GM18951 (cell line): Measurements from ENCODE around the gene COL15A1.

Experiments used
- POLR2A ChIP-seq: IDR thresholded peaks from 4 replicates; pipeline ENCODE4 v1.6.1; 2011; ENCODE audit warnings: mild to moderate bottlenecking; ENCODE audit not compliant: insufficient read length, insufficient read depth; ENCODE audit errors: extremely low read depth
- in situ Hi-C: fragments of 300-500 bp; cut with MboI; formaldehyde crosslinking; loops from one replicate; pipeline ENCODE4 v1.12.0; 2022; ENCODE audit warnings: low sequenced_read_pairs, mixed read lengths, inconsistent platforms; ENCODE audit not compliant: unreplicated experiment

The COL15A1 gene

GRCh38 chr9:99011161-99011709, 67.5 kb downstream of the COL15A1 start:
- in situ Hi-C loops = no loop called here

GRCh38 chr9:99012957-99013512, 69.3 kb downstream of the COL15A1 start:
- TF ChIP-seq POLR2A = no peak
- in situ Hi-C loops = no loop called here

More at GRCh38 chr9:99011161-99011709, 67.5 kb downstream of the COL15A1 start:
- no peak for TF ChIP-seq POLR2A

GRCh38 chr9:99013550-99013949, 69.8 kb downstream of the COL15A1 start:
- TF ChIP-seq POLR2A = no peak

GRCh38 chr9:99015448-99015847, 71.7 kb downstream of the COL15A1 start:
- no peak for TF ChIP-seq POLR2A
- in situ Hi-C loops = no loop called here

More at GRCh38 chr9:99013550-99013949, 69.8 kb downstream of the COL15A1 start:
- in situ Hi-C loops = no loop called here

GRCh38 chr9:99015890-99016289, 72.2 kb downstream of the COL15A1 start:
- no peak for TF ChIP-seq POLR2A
- in situ Hi-C loops = no loop called here

- in situ Hi-C loops = no loop called here
Measured at GRCh38 chr9:99016681-99017387, 73.1 kb downstream of the COL15A1 start.

GRCh38 chr9:99018653-99019052, 74.9 kb downstream of the COL15A1 start:
- no peak for TF ChIP-seq POLR2A
- in situ Hi-C loops = no loop called here

More at GRCh38 chr9:99016681-99017387, 73.1 kb downstream of the COL15A1 start:
- no peak for TF ChIP-seq POLR2A

- no peak for TF ChIP-seq POLR2A
- in situ Hi-C loops = no loop called here
Measured at GRCh38 chr9:99019510-99020331, 76.0 kb downstream of the COL15A1 start.

GRCh38 chr9:99020786-99021436, 77.2 kb downstream of the COL15A1 start:
- in situ Hi-C loops = no loop called here
- TF ChIP-seq POLR2A = no peak

- no peak for TF ChIP-seq POLR2A
- in situ Hi-C loops = no loop called here
Measured at GRCh38 chr9:99021512-99021911, 77.8 kb downstream of the COL15A1 start.

GRCh38 chr9:99023231-99023630, 79.5 kb downstream of the COL15A1 start:
- no peak for TF ChIP-seq POLR2A
- in situ Hi-C loops = no loop called here

- in situ Hi-C loops = no loop called here
- no peak for TF ChIP-seq POLR2A
Measured at GRCh38 chr9:99023831-99024230, 80.1 kb downstream of the COL15A1 start.

GRCh38 chr9:99024959-99025358, 81.3 kb downstream of the COL15A1 start:
- no peak for TF ChIP-seq POLR2A
- in situ Hi-C loops = no loop called here
